DMS 273 (cell line): Measurements from ENCODE around the gene OR8G1.
A peak's percentile ranks its signal among the peaks of the same experiment; 100 is the strongest.
"Not testable (repeated sequence)": the region's sequence is repeated elsewhere in the genome, so short reads cannot be mapped to it uniquely, and the experiment has no call there.

Experiments
- DNase-seq: peaks from one replicate; lab custom pipeline; 2025; ENCODE audit not compliant: unreplicated experiment; lab: John Stamatoyannopoulos, UW

OR8G1 gene

GRCh38 chr11:124240621-124241397 lies at the start of gene OR8G1:
Gene OR8G1 (plus strand): TSS chr11:124241095. CDS start chr11:124249676, 8,581 bp downstream.
- DNase-seq = no peak

- DNase-seq = no peak
These were observed 47.5 kb upstream of the OR8G1 start for GRCh38 chr11:124193221-124194010.

- DNase-seq = peak; percentile 31
These were observed 46.4 kb upstream of the OR8G1 start for GRCh38 chr11:124194293-124195188.

- peak; percentile 73 for DNase-seq
These were observed 45.6 kb upstream of the OR8G1 start for GRCh38 chr11:124195189-124195734.

- DNase-seq = no peak
These were observed 42.9 kb upstream of the OR8G1 start for GRCh38 chr11:124197999-124198398.

GRCh38 chr11:124198897-124199296 lies 42.0 kb upstream of the OR8G1 start:
- DNase-seq = no peak

GRCh38 chr11:124199702-124200101 lies 41.2 kb upstream of the OR8G1 start:
- DNase-seq = no peak

GRCh38 chr11:124200671-124201070 lies 40.2 kb upstream of the OR8G1 start:
- DNase-seq = no peak

- DNase-seq = no peak
These were observed 37.9 kb upstream of the OR8G1 start for GRCh38 chr11:124202951-124203350.

- no peak for DNase-seq
These were observed 36.9 kb upstream of the OR8G1 start for GRCh38 chr11:124204008-124204407.

GRCh38 chr11:124207102-124207792 lies 33.6 kb upstream of the OR8G1 start:
- DNase-seq = no peak

GRCh38 chr11:124209824-124210357 lies 31.0 kb upstream of the OR8G1 start:
- no peak for DNase-seq

GRCh38 chr11:124210421-124210820 lies 30.5 kb upstream of the OR8G1 start:
- no peak for DNase-seq

GRCh38 chr11:124211321-124211720 lies 29.6 kb upstream of the OR8G1 start:
- no peak for DNase-seq

- no peak for DNase-seq
These were observed 26.9 kb upstream of the OR8G1 start for GRCh38 chr11:124214027-124214426.

- no peak for DNase-seq
These were observed 21.8 kb upstream of the OR8G1 start for GRCh38 chr11:124219126-124219525.

- DNase-seq = no peak
These were observed 18.5 kb upstream of the OR8G1 start for GRCh38 chr11:124222407-124222806.

GRCh38 chr11:124224618-124225423 lies 16.1 kb upstream of the OR8G1 start:
- DNase-seq = not testable (repeated sequence)

- DNase-seq = no peak
These were observed 15.4 kb upstream of the OR8G1 start for GRCh38 chr11:124225471-124225870.
